Keratinocyte (primary cell): Measurements from ENCODE around the gene ERCC1.
A peak's percentile ranks its signal among the peaks of the same experiment; 100 is the strongest.

Experiments
- EZH2 ChIP-seq: IDR thresholded peaks from one replicate; pipeline ENCODE4 v1.6.1; 2012; ENCODE audit warnings: inconsistent platforms, mild to moderate bottlenecking, low read length, moderate library complexity
- TF ChIP-seq, protein P1 (sequence below), 3 experiments: IDR thresholded peaks in 1 of 3; conservative IDR thresholded peaks in 1 of 3; optimal IDR thresholded peaks in 1 of 3; 2 replicates in 2 of 3; 3 replicates in 1 of 3; pipeline versions ENCODE3 to v1.5.1; 2011; ENCODE audit warnings: low read length in 3 of 3, mild to moderate bottlenecking in 3 of 3, moderate library complexity in 2 of 3, control low read depth in 1 of 3, inconsistent platforms in 1 of 3; ENCODE audit not compliant: insufficient read depth in 2 of 3; ENCODE audit errors: extremely low read depth in 1 of 3

- TF ChIP-seq EZH2: no peak
- TF ChIP-seq, protein P1, sequence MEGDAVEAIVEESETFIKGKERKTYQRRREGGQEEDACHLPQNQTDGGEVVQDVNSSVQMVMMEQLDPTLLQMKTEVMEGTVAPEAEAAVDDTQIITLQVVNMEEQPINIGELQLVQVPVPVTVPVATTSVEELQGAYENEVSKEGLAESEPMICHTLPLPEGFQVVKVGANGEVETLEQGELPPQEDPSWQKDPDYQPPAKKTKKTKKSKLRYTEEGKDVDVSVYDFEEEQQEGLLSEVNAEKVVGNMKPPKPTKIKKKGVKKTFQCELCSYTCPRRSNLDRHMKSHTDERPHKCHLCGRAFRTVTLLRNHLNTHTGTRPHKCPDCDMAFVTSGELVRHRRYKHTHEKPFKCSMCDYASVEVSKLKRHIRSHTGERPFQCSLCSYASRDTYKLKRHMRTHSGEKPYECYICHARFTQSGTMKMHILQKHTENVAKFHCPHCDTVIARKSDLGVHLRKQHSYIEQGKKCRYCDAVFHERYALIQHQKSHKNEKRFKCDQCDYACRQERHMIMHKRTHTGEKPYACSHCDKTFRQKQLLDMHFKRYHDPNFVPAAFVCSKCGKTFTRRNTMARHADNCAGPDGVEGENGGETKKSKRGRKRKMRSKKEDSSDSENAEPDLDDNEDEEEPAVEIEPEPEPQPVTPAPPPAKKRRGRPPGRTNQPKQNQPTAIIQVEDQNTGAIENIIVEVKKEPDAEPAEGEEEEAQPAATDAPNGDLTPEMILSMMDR (optimal IDR thresholded peaks at IDR 0.05 in 1 of 3, IDR thresholded peaks at IDR 0.05 in 1 of 3, conservative IDR thresholded peaks at IDR 0.05 in 1 of 3; ENCODE audit: extremely low read depth in 1 of 3, insufficient read depth in 2 of 3, low read length in 3 of 3): peak in 1 of 3 experiments; percentile 13
Measured at GRCh38 chr19:45467456-45468158, 43.9 kb upstream of the ERCC1 start, which contains the start of gene FOSB.
